Measurements from ENCODE around the gene GARRE1. TPM values are rescaled to one million over a fixed set of nuclear protein-coding genes. Genes with fewer than 3 reads are reported as not detected.

GARRE1 gene
- total RNA-seq, 2 donors from 2014 or later: 21.9 to 27.9 TPM

- H3K4me3 Mint-ChIP-seq: no peak overlapping the region
Measured at GRCh38 chr19:34236035-34236987, 18.0 kb upstream of the GARRE1 start.

GRCh38 chr19:34237283-34237682 is 17.1 kb upstream of the GARRE1 start:
- no peak for DNase-seq

More at GRCh38 chr19:34236035-34236987, 18.0 kb upstream of the GARRE1 start:
- no peak overlapping the region for H3K27ac ChIP-seq (ENCODE audit: low read depth, low read length)
- no peak overlapping the region for H3K9ac ChIP-seq (ENCODE audit: extremely low read depth, low read length, poor library complexity, severe bottlenecking)
- H3K4me1 ChIP-seq (ENCODE audit: control insufficient read depth, insufficient read depth, low read length): no peaks in the 10 kb centered on the region
- H3K36me3 Mint-ChIP-seq (ENCODE audit: low read depth): peaks cover 13% of the 10 kb centered on the region
- TF ChIP-seq CTCF (conservative IDR thresholded peaks at IDR 0.05): no peak
- 90 to 92% methylated on average over 16 to 18 of the region's 18 CpGs for WGBS, 2 experiments (ENCODE audit: insufficient coverage in 1 of 2, insufficient read length in 1 of 2)
- no peaks in the 10 kb centered on the region for H3K9me3 ChIP-seq (ENCODE audit: control insufficient read depth, low read length)
- no peak overlapping the region for H3K4me3 ChIP-seq (ENCODE audit: low read length)
- H3K4me1 Mint-ChIP-seq: peaks cover 7% of the 10 kb centered on the region
- peaks cover 10% of the 10 kb centered on the region for H3K36me3 ChIP-seq (ENCODE audit: control insufficient read depth, insufficient read depth, low read length)
- no peaks in the 10 kb centered on the region for H3K9me3 Mint-ChIP-seq
- H3K27ac Mint-ChIP-seq: no peak overlapping the region
- no peaks in the 10 kb centered on the region for H3K27me3 ChIP-seq (ENCODE audit: control insufficient read depth, insufficient read depth, low read length, poor library complexity, severe bottlenecking)
- no peak for DNase-seq
- H3K27me3 Mint-ChIP-seq (ENCODE audit: insufficient read depth): no peaks in the 10 kb centered on the region

GRCh38 chr19:34237939-34238338 is 16.4 kb upstream of the GARRE1 start:
- peaks cover 2% of the 10 kb centered on the region for H3K4me1 Mint-ChIP-seq
- no peak overlapping the region for H3K27ac ChIP-seq (ENCODE audit: low read depth, low read length)
- no peak overlapping the region for H3K4me3 ChIP-seq (ENCODE audit: low read length)
- peaks cover 5% of the 10 kb centered on the region for H3K36me3 ChIP-seq (ENCODE audit: control insufficient read depth, insufficient read depth, low read length)
- no peak for TF ChIP-seq CTCF (conservative IDR thresholded peaks at IDR 0.05)
- no peak overlapping the region for H3K27ac Mint-ChIP-seq
- no peaks in the 10 kb centered on the region for H3K27me3 ChIP-seq (ENCODE audit: control insufficient read depth, insufficient read depth, low read length, poor library complexity, severe bottlenecking)
- DNase-seq: no peak
- no peak overlapping the region for H3K9ac ChIP-seq (ENCODE audit: extremely low read depth, low read length, poor library complexity, severe bottlenecking)
- WGBS, 2 experiments (ENCODE audit: insufficient coverage in 1 of 2, insufficient read length in 1 of 2): 95 to 98% methylated on average over 4 of the region's 4 CpGs
- no peak overlapping the region for H3K4me3 Mint-ChIP-seq
- H3K9me3 ChIP-seq (ENCODE audit: control insufficient read depth, low read length): no peaks in the 10 kb centered on the region
- no peaks in the 10 kb centered on the region for H3K27me3 Mint-ChIP-seq (ENCODE audit: insufficient read depth)
- H3K36me3 Mint-ChIP-seq (ENCODE audit: low read depth): peaks cover 13% of the 10 kb centered on the region
- no peaks in the 10 kb centered on the region for H3K4me1 ChIP-seq (ENCODE audit: control insufficient read depth, insufficient read depth, low read length)
- H3K9me3 Mint-ChIP-seq: no peaks in the 10 kb centered on the region

More at GRCh38 chr19:34237283-34237682, 17.1 kb upstream of the GARRE1 start:
- WGBS, 2 experiments (ENCODE audit: insufficient coverage in 1 of 2, insufficient read length in 1 of 2): 40 to 75% methylated on average over 2 to 3 of the region's 3 CpGs
- TF ChIP-seq CTCF (conservative IDR thresholded peaks at IDR 0.05): no peak
- Histone ChIP-seq H3K9me3 (ENCODE audit: control insufficient read depth, low read length) (no peaks in the 10 kb centered on the region), H3K27ac (ENCODE audit: low read depth, low read length) (no peak overlapping the region), H3K4me3 (ENCODE audit: low read length) (no peak overlapping the region), H3K36me3 (ENCODE audit: control insufficient read depth, insufficient read depth, low read length) (peaks cover 6% of the 10 kb centered on the region), H3K9ac (ENCODE audit: extremely low read depth, low read length, poor library complexity, severe bottlenecking) (no peak overlapping the region), H3K4me1 (ENCODE audit: control insufficient read depth, insufficient read depth, low read length) (no peaks in the 10 kb centered on the region), H3K27me3 (ENCODE audit: control insufficient read depth, insufficient read depth, low read length, poor library complexity, severe bottlenecking) (no peaks in the 10 kb centered on the region)
- no peaks in the 10 kb centered on the region for H3K27me3 Mint-ChIP-seq (ENCODE audit: insufficient read depth)
- H3K27ac Mint-ChIP-seq: peak overlapping the region; percentile 16
- H3K4me1 Mint-ChIP-seq: peaks cover 4% of the 10 kb centered on the region
- no peaks in the 10 kb centered on the region for H3K9me3 Mint-ChIP-seq
- H3K4me3 Mint-ChIP-seq: no peak overlapping the region
- H3K36me3 Mint-ChIP-seq (ENCODE audit: low read depth): peaks cover 13% of the 10 kb centered on the region

All from endodermal cell (in vitro differentiated cells).